Spleen (tissue), 11 donors: Measurements from ENCODE around the gene MYOZ2. TPM values are rescaled to one million over a fixed set of nuclear protein-coding genes. Genes with fewer than 3 reads are reported as not detected.
A peak's percentile ranks its signal among the peaks of the same experiment; 100 is the strongest.
"Not testable (repeated sequence)": the region's sequence is repeated elsewhere in the genome, so short reads cannot be mapped to it uniquely, and the experiment has no call there.

Source experiments
- DNase-seq: peaks from one replicate; pipeline ENCODE4 v3.0.0-alpha.2; 2020
- H3K27ac ChIP-seq, 8 donors: fragments of 200-600 bp; sonication (generic) in 7 of 8; 1 replicate in 4 of 8; 2 replicates in 4 of 8; pipeline versions ENCODE4 v1.5.0 to v1.8.0; 2016 to 2021; ENCODE audit warnings: inconsistent platforms in 4 of 8, mild to moderate bottlenecking in 4 of 8, moderate library complexity in 1 of 8
- H3K27me3 ChIP-seq, 7 donors: fragments of 200-600 bp; sonication (generic) in 6 of 7; replicated peaks in 1 of 7; 1 replicate in 4 of 7; 2 replicates in 3 of 7; pipeline versions ENCODE4 v1.5.0 to v1.8.0; 2016 to 2021; ENCODE audit warnings: inconsistent platforms in 3 of 7, mild to moderate bottlenecking in 1 of 7
- H3K36me3 ChIP-seq, 6 donors: fragments of 200-600 bp; sonication (generic) in 5 of 6; 1 replicate in 4 of 6; 2 replicates in 2 of 6; pipeline versions ENCODE4 v1.5.0 to v1.8.0; 2016 to 2021; ENCODE audit warnings: inconsistent platforms in 2 of 6
- H3K4me1 ChIP-seq, 6 donors: fragments of 200-600 bp; sonication (generic) in 5 of 6; 1 replicate in 3 of 6; 2 replicates in 3 of 6; pipeline versions ENCODE4 v1.5.0 to v1.8.0; 2016 to 2021; ENCODE audit warnings: inconsistent platforms in 3 of 6
- H3K4me3 ChIP-seq, 8 donors: fragments of 200-600 bp; sonication (generic) in 7 of 8; 1 replicate in 4 of 8; 2 replicates in 4 of 8; pipeline versions ENCODE4 v1.5.0 to v1.8.0; 2016 to 2021; ENCODE audit warnings: inconsistent platforms in 4 of 8, mild to moderate bottlenecking in 4 of 8, moderate library complexity in 2 of 8
- H3K9me3 ChIP-seq, 8 donors: fragments of 200-600 bp; sonication (generic) in 7 of 8; 1 replicate in 4 of 8; 2 replicates in 4 of 8; pipeline versions ENCODE4 v1.5.0 to v1.8.0; 2016 to 2021; ENCODE audit warnings: inconsistent platforms in 4 of 8
- CTCF ChIP-seq, 11 experiments: fragments of 200-600 bp in 7 of 11; fragments of 450-650 bp in 4 of 11; sonication (generic) in 4 of 11; IDR thresholded peaks in 8 of 11; conservative IDR thresholded peaks in 3 of 11; 1 replicate in 7 of 11; 2 replicates in 4 of 11; pipeline versions ENCODE4 v1.4.0 to v1.8.0; 2016 to 2021; ENCODE audit warnings: antibody characterized with exemption in 11 of 11, inconsistent platforms in 4 of 11, mild to moderate bottlenecking in 1 of 11
- POLR2A ChIP-seq, 3 donors: fragments of 450-650 bp; IDR thresholded peaks; one replicate each; pipeline ENCODE4 v1.5.1; 2017; ENCODE audit warnings: antibody characterized with exemption in 3 of 3, mild to moderate bottlenecking in 1 of 3
- POLR2AphosphoS5 ChIP-seq, 3 donors: sonication (generic); formaldehyde crosslinking; IDR thresholded peaks; one replicate each; pipeline ENCODE4 v1.5.1; 2017; ENCODE audit warnings: antibody characterized with exemption in 3 of 3
- WGBS, 5 donors: extraction: QIAGEN DNeasy Blood & Tissue Kit in 3 of 5; methylation state at CpG; one replicate each; pipeline versions ENCODE4 v1.1.5 to v1.1.7; 2013 to 2018; 5-methylcytosine and 5-hydroxymethylcytosine counted together
- intact Hi-C: fragments of 100-400 bp; cut with DNase I; formaldehyde crosslinking; loops from one replicate; pipeline ENCODE4 v1.15.0; 2023; ENCODE audit warnings: low total_unique reads
- polyA plus RNA-seq, 3 donors: library from polyadenylated mRNA; stranded (reverse); fragments of 200-250 nt; gene quantifications; one replicate each; pipeline ENCODE4 v1.2.1, GENCODE V29; 2013
- total RNA-seq, 7 donors: library from RNA; depleted of rRNA in 3 of 7; stranded (reverse); fragments of >200 nt in 3 of 7; fragmentation: NEBNext Ultra II Directional in 4 of 7; extraction: Animal tissue kit (Norgen Biotek cat#: 25700) in 4 of 7; gene quantifications; one replicate each; pipeline versions ENCODE4 v1.1.0 to v1.2.1, GENCODE V29; 2016 to 2021
- donor health status: healthy with polysubstance abuse.
- donor health status: DM: no; HTN: no; CAD: no; lungs with moderate emphysema.
- donor health status: DM: no; HTN: no; CAD: no.
- donor health status: Bipolar disorder and iron deficiency.
- donor health status: healthy.
- donor health status: DM: no; HTN: no; CAD: no.
- donor health status: DM: yes; HTN: yes; CAD: no.

MYOZ2 gene
- total and polyA plus RNA-seq, 10 donors = 0.26 to 0.54 (median 0.41) TPM; not detected in 1

- Histone ChIP-seq H3K36me3 (no peaks in the 10 kb centered on the region), H3K4me1 (no peaks in the 10 kb centered on the region), H3K27me3 (no peaks in the 10 kb centered on the region), H3K27ac (no peak overlapping the region), H3K4me3 (no peak overlapping the region), H3K9me3 (no peaks in the 10 kb centered on the region)
- intact Hi-C loops = no loop called here
- no peak for DNase-seq
- WGBS, 5 donors = 73 to 86% (median 81%) methylated on average over 5 of the region's 5 CpGs
- TF ChIP-seq POLR2AphosphoS5 (IDR thresholded peaks at IDR 0.05) (no peak), CTCF (IDR thresholded peaks at IDR 0.05 in 8 of 11, conservative IDR thresholded peaks at IDR 0.05 in 3 of 11) (no peak), POLR2A (IDR thresholded peaks at IDR 0.05) (no peak)
These were observed 3.3 kb upstream of the MYOZ2 start for GRCh38 chr4:119132306-119132705.

GRCh38 chr4:119136546-119136945 is 914 bp downstream of the MYOZ2 start:
- peaks cover 0 to 21% (median 15%) of the 10 kb centered on the region in 6 donors for H3K4me1 ChIP-seq
- TF ChIP-seq CTCF (IDR thresholded peaks at IDR 0.05 in 8 of 11, conservative IDR thresholded peaks at IDR 0.05 in 3 of 11) (no peak), POLR2AphosphoS5 (IDR thresholded peaks at IDR 0.05) (no peak), POLR2A (IDR thresholded peaks at IDR 0.05) (no peak)
- H3K27me3 ChIP-seq = no peaks in the 10 kb centered on the region
- intact Hi-C loops = no loop called here
- H3K27ac ChIP-seq = no peak overlapping the region
- H3K4me3 ChIP-seq = no peak overlapping the region
- DNase-seq = no peak
- WGBS, 5 donors = 71 to 91% (median 84%) methylated on average over 3 of the region's 3 CpGs
- H3K9me3 ChIP-seq = no peaks in the 10 kb centered on the region
- H3K36me3 ChIP-seq = no peaks in the 10 kb centered on the region

GRCh38 chr4:119138046-119138445 is 2.4 kb downstream of the MYOZ2 start:
- DNase-seq = no peak
- intact Hi-C loops = no loop called here
- Histone ChIP-seq H3K27me3 (no peaks in the 10 kb centered on the region), H3K9me3 (no peaks in the 10 kb centered on the region), H3K4me3 (no peak overlapping the region), H3K36me3 (no peaks in the 10 kb centered on the region), H3K4me1 (peaks cover 0 to 21% (median 15%) of the 10 kb centered on the region in 6 donors), H3K27ac (no peak overlapping the region)
- TF ChIP-seq POLR2A (IDR thresholded peaks at IDR 0.05) = no peak
- WGBS, 5 donors = 46 to 61% (median 52%) methylated on average over 2 of the region's 2 CpGs

- H3K4me3 ChIP-seq = no peak overlapping the region
- H3K9me3 ChIP-seq = no peaks in the 10 kb centered on the region
- H3K4me1 ChIP-seq = peaks cover 0 to 21% (median 15%) of the 10 kb centered on the region in 6 donors
- TF ChIP-seq CTCF (IDR thresholded peaks at IDR 0.05 in 8 of 11, conservative IDR thresholded peaks at IDR 0.05 in 3 of 11) (no peak), POLR2A (IDR thresholded peaks at IDR 0.05) (no peak), POLR2AphosphoS5 (IDR thresholded peaks at IDR 0.05) (no peak)
- H3K36me3 ChIP-seq = no peaks in the 10 kb centered on the region
- H3K27me3 ChIP-seq = no peaks in the 10 kb centered on the region
- intact Hi-C loops = no loop called here
- no peak for DNase-seq
- peak overlapping the region in 4 of 8 donors; percentile 0 to 55 (median 21) for H3K27ac ChIP-seq
These were observed 3.7 kb downstream of the MYOZ2 start for GRCh38 chr4:119139311-119139710.

- 9 to 18% (median 12%) methylated on average over 2 of the region's 2 CpGs for WGBS, 5 donors
- no peaks in the 10 kb centered on the region for H3K36me3 ChIP-seq
- intact Hi-C loops = no loop called here
- H3K4me3 ChIP-seq = no peak overlapping the region
- no peak for DNase-seq
- no peaks in the 10 kb centered on the region for H3K9me3 ChIP-seq
- H3K27me3 ChIP-seq = no peaks in the 10 kb centered on the region
- no peak for TF ChIP-seq POLR2AphosphoS5 (IDR thresholded peaks at IDR 0.05)
- no peak for TF ChIP-seq POLR2A (IDR thresholded peaks at IDR 0.05)
- TF ChIP-seq CTCF (IDR thresholded peaks at IDR 0.05 in 8 of 11, conservative IDR thresholded peaks at IDR 0.05 in 3 of 11) = no peak
- peak overlapping the region in 4 of 8 donors; percentile 0 to 55 (median 21) for H3K27ac ChIP-seq
- peaks cover 0 to 21% (median 15%) of the 10 kb centered on the region in 6 donors for H3K4me1 ChIP-seq
These were observed 4.2 kb downstream of the MYOZ2 start for GRCh38 chr4:119139822-119140252.

GRCh38 chr4:119141283-119141682 is 5.7 kb downstream of the MYOZ2 start:
- H3K27ac ChIP-seq, H3K4me3 ChIP-seq, DNase-seq, intact Hi-C loops, H3K36me3 ChIP-seq, H3K27me3 ChIP-seq, H3K9me3 ChIP-seq: not testable (repeated sequence)
- peaks cover 0 to 21% (median 15%) of the 10 kb centered on the region in 6 donors for H3K4me1 ChIP-seq
- 83 to 94% (median 89%) methylated on average over 4 of the region's 4 CpGs for WGBS, 5 donors
